HG02852 (cell line): ENCODE measurements around the gene SPDEF.

Source experiments
- ATAC-seq: cut with Tn5 transposase; IDR thresholded peaks from one replicate; pipeline ENCODE4 v1.9.1; 2021; ENCODE audit warnings: mild to moderate bottlenecking, moderate library complexity; ENCODE audit not compliant: unreplicated experiment

Gene SPDEF

DNA sequence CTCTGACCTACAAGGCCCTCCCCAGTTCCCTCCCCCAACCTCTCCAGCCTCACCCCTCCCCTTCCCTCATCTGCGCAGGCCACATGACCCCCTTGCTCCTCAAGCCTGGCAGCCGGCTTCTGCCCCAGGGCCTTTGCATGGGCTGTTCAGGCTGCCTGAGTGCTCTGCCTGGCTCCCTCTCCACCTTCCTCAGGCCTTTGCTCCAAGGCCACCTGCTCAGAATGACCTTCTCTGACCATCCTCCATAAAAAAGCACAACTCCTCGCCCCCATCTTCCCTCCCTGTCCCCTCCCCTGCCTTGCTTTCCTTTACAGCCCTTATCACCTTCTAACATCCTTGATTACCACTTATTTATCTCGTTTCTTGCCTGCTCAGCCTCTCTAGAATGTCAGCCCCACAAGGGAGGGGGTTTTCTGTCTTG, 38.7 kb downstream of the SPDEF start:
- ATAC-seq, result no peak

DNA sequence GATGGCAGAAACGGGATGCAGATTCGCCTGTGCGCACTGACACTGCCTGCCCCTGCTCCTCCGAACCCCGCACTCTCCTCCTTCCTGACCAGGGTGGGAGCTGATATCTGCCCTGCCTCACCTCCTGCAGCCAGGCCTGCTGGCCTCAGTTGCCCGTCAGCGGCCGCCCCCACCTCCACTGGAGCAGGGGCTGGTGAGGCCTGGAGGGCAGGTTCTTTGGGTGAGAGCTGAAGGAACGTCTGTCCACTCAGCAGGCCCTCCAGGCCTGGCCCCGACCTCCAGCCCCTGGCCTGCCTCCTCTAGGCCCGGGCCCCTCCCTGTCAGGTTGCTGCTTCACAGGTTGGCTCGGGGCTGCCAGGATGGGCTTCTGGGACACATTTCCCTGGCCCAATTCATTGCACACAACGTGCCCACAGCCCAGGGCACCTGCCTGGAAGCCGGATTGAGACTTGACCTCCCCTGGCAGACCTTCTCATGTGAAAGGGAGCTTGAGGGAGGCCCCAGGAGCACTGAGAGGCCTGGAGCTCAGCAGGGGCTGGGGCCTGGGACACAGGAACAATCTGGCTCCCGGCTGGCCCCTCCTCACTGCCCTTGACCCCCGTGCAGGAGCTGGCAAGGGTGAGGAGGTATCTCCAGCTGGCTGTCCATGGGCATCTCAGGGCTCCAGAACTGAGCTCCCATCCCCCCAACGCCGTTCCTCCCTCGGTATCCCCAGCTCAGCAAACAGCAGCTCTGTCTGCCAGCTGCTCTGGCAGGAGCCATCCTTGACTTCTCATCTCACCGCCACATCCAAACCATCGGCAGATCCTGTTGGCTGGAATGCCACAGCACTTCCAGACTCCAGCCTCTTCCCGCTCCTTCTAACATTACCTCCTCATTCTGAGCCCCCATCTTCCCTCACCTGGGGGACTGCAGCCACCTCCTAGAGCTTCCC, 39.5 kb downstream of the SPDEF start:
- no peak for ATAC-seq

DNA sequence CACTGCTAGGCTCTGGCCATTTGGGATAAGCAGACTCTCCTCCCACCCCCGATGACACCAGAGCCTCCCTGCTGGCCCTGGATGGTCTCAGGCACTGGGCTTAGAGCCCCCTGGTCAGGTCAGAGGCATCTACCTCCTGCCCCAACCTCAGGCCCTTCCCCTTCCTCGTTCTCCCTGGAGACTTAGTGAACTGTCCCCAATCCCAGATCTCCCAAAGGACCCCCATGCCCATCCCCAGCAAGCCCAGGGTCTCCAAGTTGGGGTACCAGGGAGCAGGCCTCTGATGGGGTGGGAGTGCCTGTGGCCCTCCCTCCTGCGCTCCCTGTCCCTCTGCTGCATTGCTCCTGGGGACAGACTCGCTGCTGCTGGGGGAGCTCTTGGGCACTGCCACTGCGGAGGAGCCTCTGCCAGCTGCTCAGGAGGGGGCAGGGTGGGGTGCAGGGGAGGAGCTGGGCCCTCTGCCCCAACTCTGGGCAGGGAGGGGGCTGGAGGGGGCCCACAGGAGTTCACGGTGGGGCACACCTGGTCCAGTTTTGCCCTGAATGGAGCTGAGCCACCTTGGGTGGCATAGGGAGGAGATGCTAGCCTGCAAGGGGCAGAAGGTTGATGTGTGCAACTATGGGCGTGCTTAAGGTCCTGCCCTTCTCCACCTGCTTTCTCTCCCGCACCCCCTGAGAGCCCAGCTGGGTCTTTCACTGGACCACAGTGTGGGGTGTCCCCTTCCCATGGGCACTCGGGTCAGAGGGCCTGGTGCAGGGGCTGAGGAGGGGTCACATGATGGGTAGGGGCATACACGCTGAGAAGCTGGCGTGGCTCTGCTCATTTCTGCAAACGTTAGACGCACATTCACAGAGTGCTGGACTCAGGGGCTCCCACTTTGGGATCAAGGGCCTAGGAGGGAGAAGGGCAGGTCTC, 40.4 kb downstream of the SPDEF start:
- ATAC-seq, result no peak

DNA sequence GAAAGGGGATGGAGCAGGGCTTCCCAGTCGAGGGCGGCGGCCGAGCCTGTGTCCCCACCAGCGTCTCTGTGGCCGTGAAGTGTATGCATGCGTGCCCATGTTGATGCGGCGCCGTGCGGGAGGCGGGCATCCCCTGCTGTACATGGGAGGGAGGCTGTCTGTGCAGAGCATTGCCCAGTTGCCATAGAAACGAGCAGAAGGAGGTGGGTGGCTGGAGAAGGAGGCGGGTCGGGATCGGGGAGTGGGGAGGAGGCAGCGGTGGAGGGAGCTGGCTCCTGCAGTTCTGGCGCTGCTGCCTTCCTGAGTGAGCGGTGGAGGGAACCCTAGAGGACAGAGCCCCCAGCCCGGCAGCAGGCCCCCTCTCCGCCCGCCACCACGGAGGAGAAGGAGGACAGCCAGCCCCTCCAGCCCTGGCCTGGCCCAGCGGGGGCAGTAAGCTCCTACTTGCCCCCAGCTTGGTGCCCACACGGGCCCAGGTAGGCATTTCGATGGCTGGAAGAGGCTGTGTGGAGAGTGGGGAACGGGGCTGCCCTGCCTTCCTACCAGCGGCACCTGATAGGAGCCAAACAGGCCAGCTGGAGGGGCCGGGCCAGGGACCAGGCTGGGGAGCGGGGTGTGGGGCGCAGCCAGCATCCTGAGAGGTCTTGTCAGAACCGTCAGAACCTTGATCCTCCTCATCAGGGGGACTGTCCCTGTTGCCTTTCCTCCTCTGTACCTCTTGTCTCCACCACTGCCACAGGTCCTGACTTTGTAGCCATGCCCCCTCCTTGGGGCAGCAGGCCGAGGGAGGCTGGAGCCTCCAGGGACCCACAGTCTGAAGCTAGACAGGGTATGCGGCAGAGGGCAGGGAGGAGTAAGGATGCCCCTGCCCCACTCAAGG, 41.3 kb downstream of the SPDEF start:
- ATAC-seq, result no peak

DNA sequence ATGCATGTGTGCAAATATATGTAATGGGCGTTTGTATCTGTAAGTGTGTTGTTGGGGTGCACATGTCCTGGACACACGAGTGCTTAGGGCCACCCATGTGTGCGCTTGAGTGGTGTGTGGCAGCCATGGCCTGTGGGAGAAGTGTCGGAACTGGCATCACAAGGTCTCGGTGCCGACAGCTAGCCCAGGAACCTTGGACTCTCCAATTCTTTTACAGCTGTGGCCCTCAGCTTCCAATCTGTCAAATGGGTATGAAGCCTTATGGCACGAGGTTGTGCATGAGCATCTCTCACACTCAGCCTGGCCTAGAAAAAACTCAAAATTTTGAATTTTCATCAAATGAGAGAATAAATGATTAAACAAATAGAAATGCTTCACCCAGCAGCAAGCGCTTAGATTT, 42.0 kb downstream of the SPDEF start:
- no peak for ATAC-seq

DNA sequence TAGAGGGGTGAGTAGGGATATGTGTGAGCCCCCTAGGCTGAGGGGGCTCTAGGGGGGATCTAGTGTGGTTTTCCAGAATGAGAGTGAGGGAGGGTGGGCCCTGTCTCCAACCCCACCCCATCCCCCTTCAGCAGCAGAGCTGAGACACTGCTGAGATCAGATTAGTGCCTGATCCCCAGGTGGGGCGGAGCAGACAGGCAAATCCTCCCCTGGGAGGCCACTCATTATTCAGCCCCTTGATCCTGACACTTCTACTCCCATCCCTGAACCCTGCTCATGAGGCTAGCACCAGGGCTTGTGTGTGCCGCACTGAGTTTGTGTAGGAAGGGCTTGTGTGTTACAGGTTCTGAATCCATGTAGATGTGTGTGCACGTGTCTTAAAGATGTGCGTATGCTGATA, 42.5 kb downstream of the SPDEF start:
- no peak for ATAC-seq

DNA sequence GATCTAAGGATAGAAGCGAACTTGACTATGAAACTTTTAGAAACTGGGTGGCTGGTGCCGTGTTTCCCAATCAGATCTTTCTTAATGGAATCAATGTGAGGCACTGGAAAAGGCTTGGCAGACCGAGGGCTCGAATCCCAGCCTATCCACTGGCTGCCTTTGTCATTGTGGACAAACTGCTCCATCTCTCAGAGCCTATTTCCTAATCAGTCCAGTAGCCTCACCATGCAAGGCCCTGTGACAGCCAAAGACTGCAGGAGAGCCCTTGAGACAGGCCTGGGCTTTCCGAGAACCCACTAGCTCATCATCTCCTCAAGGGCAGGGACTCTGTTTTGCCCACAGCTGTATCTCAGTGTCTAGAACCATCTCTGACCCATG, 43.4 kb downstream of the SPDEF start:
- ATAC-seq, result no peak

DNA sequence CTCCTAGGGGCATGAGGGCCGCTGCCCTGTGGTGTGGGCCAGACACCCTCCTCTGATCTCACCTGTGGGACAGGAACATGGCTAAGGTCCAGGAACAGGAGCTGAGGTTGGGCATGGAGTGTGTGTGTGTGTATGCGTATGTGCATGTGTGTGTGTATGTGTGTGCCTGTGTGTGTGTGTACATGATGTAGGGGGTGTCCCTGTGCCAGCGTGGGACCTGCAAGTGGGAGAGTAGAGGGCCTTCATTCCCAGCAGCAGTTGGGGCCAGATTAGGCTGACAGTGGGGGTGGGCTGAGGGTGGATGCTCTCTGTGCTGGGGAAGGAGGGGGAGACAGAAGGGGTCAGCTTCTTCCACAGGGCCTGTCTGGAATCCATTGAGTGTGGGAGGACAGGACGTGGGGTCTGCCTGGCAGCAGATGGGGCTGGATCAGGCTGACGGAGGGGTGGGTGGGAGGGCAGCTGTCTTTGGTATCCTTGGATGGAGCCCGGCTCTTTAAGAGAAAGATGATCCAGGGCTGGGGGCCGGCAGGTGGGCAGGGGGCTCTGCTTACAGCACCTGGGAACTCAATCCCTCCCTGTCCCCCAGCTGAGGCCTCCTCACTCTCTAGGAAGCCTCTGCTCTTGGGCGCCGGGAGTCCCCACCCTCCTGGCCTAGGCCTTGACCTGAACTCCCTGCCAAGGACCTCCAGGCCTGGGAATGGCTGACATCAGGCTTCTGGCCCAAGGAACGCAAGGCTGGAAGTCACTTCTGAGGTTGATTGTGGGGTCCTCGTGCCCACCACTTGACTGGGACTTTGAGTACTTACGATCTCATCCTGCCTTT, 44.0 kb downstream of the SPDEF start:
- no peak for ATAC-seq

DNA sequence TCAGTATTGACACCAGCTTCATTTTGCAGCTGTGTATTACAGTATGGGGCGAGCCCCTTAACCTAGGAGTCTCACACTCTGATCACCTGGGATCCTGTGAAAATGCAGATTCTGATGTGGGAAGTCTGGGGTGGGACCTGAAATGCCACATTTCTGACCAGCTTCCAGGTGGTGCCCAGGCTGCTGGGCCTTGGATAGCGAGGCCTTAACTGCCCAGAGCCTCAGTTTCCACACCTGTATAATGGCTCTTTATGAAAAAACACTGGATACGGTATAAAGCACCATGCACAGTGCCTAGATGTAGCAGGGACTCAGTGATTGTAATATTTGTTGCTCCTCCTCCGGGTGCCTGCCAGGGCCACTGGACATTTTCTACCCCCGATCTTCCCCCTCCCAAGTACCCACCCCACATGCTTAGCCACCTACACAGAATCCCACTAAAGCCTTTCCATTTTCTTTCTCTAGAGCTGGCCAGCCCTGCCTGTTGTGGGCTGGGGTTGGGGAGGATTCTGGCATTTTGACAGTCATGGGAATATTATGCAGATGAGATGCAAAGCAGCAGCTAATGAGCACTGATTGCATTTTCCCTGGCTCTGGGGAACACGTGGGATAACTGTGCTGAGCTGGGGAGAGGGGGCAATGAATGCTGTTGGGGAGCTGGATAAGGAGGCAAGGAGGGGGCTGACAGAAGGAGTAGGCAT, 44.8 kb downstream of the SPDEF start:
- ATAC-seq, result no peak

DNA sequence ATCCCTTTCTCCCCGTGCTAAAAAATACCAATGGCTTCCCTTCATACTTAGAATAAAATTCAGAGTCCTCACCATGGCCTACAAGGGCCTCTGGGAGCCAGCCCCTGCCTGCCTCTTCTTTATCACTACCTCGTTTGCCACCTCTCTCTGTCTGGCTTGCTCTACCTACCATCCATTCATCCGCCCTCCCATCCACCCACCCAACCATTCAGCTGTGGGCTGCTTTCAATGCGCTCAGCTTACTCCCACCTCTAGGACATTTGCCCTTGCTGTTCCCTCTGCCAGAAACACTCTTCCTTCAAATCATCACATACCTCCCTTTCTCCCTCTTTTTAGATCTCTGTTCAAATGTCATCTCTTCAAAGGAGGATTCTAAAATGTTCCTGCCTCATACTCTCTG, 45.8 kb downstream of the SPDEF start:
- ATAC-seq, result no peak

DNA sequence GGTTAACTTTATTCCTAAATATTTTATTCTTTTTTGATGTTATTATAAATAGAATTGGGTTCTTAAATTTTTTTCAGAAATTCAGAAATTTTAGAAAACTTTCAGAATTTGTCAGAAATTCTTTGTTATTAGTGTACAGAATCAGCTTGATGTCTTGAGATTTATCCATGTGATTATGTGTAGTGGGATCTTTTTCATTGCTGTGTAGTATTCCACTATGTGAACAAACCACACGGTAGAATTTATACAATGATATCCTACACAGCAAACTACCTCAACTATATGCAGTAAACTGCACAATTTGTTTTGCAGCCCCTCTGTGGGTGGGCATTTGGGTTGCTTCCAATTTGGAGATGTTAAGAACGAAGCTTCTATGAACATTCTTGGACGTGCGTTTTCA, 46.3 kb downstream of the SPDEF start:
- ATAC-seq, result no peak

DNA sequence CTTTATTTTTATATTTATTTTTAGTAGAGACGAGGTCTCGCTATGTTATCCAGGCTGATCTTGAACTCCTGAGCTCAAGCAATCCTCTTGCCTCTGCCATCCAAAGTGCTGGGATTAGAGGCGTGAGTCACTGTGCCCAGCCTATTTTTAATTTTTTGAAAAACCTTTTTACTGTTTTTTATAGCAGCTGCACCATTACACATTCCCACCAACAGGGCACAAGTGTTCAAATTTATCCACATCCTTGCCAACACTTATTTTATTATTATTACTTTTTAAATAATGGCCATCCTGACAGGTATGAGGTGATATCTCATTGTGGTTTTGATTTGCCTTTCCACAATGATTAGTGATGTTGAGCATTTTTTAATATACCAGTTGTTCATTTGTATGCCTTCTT, 47.7 kb downstream of the SPDEF start:
- no peak for ATAC-seq

DNA sequence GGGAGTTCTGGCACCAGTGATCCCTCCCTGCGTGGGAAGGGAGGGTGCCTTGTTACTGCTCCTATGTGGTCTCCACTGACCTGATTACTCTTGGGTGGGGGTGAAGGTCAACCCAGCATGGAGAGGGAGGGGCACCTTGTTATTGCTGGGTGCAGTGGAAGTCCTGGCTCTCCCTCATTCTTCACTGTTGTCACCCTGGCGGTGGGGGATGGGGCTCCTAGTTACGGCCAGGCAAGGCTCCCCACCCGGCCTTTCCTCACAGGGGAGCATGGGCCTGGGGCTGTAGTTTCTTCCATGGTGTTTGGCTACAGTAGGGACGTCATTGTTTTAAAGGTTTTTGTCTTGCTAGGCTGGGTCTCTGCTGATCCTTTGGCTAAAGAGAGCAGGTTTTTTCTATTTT, 49.4 kb downstream of the SPDEF start:
- no peak for ATAC-seq

DNA sequence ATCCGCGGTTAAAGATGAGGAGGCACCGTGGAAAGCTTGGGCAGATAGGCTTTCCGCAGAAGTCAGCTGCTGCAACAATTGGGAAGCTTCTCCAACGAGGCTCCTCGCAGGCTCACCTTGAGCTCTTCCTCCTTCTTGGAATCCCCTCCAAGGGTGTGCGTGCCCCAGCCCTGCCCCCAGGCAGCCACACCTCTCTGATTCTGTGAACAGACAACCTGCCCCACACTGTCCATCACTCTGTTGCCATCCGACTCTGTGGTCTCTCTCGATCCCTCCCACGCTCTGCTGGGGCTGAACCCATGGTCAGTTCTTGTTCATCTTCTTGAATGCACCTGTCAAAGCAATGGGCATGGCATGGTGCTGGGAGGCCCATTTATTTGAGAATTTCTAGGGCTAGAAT, 58.7 kb downstream of the SPDEF start:
- ATAC-seq, result no peak

DNA sequence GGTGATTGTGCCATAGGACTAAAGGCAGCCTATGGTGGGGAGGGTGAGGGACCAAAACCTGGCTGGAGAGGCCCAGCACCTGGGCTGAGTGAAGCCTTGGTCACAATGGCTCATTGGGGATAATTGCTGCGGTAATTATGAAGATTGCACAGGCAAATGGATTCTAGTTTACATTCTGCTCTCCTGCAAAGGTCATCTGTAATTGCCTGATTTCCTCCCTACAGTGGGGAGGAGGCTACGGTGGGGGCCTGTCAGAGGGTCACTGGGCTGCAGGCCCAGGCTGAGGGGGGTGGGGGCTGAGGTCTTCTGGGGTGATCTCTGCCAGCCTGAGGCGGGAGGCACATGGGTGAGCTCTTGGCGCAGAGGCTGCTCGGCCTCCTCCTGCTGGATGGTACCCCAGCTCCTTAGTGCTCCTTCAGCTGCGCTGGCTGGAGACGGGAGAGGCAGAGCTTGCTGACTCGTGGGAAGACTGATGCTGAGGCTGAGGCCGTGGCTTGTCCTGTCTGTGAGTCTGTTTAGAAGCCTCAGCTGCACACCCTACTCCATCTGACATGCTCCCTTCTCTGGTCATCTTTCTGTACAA, 59.9 kb downstream of the SPDEF start:
- no peak for ATAC-seq

DNA sequence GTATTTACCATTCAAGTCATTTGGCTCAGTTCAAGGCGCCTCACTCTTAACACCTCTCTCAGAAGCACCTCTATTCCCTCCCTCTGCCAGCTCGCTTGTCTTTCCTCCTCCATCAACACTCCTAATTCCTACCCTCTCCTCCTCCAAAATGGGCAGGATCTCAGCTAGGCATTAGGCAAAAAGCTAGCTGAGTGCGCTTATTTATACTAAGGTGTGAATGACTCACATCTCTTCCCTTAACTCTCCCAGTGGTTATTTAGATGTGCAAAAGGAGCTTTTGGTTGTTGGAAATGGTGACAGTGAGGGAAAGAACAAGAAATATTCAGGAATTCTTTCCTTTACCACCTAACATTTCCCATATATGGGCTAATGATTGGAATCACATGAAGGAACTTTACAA, 61.2 kb downstream of the SPDEF start:
- no peak for ATAC-seq

DNA sequence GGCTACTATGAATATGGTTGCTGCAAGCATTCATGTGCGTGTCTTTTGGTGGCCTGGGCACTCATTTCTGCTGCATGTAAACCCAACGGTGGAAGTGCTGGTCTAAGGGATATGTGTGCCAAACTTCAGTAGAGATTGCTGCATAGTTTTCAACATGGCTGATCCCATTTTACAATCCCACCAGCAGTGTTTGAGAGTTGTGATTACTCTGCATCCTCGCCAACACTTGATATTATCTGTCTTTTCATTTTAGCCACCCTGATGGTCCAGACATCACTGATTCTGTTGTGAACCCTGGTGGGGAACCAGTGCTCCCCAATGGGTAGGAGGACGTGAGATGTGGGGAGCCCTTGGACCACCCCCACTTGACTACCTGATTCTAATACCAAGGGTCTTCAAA, 62.8 kb downstream of the SPDEF start:
- ATAC-seq, result no peak

DNA sequence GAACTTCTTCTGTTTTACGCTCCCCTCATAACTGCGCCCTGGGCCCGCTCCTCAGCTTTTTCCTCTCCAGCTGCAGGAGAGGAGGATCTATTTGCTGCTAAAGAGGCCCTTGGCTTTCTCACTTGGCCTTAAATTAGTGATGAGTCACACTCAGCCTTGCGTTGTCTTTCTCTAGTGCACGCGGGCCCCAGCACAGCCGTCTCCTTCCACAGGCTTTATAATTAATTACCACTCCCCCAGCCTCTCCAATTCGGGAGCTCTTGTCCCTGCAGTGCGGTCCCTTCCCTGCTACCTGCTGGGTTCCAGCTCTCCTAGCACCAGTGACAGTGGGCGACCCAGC, 65.1 kb downstream of the SPDEF start:
- no peak for ATAC-seq

DNA sequence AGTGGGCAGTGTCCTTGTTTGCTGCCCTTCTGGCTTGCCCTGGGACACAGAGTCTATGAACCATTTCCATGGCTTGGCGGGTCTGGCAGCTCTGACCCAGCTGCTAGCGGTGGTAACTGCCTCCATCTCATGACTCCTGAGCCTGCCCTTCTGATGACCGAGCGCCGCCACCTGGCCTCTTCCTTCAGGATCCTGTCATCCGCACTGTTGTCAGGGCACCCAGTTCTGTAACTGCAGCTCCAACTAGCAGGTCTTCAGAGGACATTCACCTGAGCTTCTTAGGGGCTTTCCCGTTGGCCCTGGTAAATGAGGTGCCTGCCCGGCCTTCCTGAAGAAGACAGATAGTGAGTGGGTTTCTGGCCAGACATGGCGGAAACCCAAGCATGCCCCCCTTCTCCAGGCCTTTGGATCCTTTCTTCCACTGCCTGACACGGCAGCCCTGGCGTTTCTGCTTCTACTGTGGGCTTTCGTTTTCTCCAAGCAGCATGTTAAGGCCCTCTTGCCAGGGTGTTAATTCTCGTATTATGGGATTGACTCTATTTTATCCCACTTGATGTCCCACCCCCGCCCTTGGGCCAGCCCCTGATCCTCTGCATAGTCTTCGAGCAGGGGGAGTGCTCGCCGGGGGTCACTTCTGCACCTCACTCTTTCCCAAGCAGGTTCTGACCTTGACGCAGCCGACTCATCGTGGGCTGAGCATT, 65.6 kb downstream of the SPDEF start:
- ATAC-seq, result no peak
